ENCODE measurements around the gene CEP192. TPM values are rescaled to one million over a fixed set of nuclear protein-coding genes. Genes with fewer than 3 reads are reported as not detected.
"Not testable (repeated sequence)": the region's sequence is repeated elsewhere in the genome, so short reads cannot be mapped to it uniquely, and the experiment has no call there.

Gene CEP192
- polyA plus RNA-seq, 5 donors, result 37.3 to 56.3 (median 46.3) TPM

GRCh38 chr18:13098104-13098503 is 106.9 kb downstream of the CEP192 start:
- not testable (repeated sequence) for DNase-seq

DNA sequence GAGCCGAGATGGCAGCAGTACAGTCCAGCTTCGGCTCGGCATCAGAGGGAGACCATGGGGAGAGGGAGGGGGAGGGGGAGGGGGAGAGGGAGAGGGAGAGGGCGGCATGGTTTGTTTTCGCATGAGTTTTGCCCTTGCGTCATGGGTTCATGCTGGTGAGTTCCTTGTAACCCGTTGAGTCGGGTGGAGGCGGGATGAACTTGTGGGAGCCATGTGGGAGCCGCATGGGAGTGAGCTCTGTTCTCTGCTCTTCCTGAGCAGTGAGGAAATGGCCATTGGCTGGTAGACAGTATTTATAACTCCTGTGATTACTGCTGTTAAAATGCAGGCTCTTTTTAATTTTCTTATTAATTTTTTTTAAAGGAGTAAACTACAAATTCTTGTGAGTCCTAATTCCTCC is 108.0 kb downstream of the CEP192 start:
- no peak for DNase-seq

- no peak for DNase-seq
Observed at GRCh38 chr18:13100942-13101658, 109.9 kb downstream of the CEP192 start.

GRCh38 chr18:13101659-13102197 is 110.6 kb downstream of the CEP192 start:
- DNase-seq, result no peak

DNA sequence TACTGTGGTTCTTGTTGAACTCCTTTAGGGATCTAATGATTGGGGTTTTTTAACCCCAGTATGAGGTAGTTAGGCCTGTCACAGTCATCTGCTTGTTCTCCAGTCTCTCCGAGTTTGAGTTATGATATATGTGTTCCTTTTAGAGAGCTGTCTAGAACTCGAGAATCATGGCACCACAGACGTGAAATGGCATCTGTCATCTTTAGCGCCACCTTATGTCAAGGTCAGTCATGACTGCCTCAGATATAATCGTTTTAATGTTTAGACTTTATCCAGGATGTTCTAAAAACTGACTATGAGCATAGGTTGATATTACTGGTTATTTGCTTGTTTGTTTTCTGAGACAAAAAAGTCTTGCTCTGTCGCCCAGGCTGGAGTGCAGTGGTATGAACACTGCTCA is 112.2 kb downstream of the CEP192 start:
- DNase-seq, result no peak

DNA sequence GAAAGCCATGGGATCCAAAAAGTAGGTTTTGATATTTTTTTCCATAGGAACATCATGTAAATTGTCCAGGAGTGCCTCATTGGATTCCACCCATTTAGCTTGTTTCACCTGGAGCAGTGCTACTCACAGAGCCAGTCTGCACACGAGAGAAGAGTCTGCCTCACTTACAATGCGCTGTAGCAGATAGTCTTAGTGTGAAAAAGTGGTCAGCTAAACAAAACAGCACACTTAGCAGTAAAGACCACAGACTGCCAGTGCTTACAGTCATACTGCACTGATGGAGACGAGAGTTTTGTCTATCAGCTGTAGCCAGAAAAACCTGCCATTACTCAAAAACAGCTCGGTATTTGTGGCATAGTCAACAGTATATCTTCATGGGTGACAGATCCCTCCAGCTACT is 113.9 kb downstream of the CEP192 start:
- DNase-seq, result no peak

- DNase-seq, result no peak
Observed at GRCh38 chr18:13107074-13107473, 115.9 kb downstream of the CEP192 start.

DNA sequence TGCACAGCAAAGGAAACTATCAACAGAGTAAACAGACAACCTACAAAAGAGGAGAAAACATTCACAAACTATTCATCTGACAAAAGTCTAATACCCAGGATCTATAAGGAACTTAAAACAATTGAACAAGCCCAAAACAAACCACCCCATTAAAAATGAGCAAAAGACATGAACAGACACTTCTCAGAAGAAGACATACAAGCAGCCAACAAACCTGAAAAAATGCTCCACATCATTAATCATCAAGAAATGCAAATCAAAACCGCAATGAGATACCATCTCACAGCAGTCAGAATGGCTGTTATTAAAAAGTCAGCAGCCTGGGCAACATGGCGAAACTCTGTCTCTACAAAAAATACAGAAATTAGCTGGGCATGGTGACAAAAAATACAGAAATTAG is 117.2 kb downstream of the CEP192 start:
- DNase-seq, result no peak

- no peak for DNase-seq
Observed at GRCh38 chr18:13110559-13110958, 119.4 kb downstream of the CEP192 start.

- peak in 1 of 2 donors; percentile 15 for DNase-seq
Observed at GRCh38 chr18:13112982-13113381, 121.8 kb downstream of the CEP192 start.

GRCh38 chr18:13120255-13120654 is 129.1 kb downstream of the CEP192 start:
- no peak for DNase-seq

GRCh38 chr18:13120983-13121441 is 129.8 kb downstream of the CEP192 start:
- no peak for DNase-seq

DNA sequence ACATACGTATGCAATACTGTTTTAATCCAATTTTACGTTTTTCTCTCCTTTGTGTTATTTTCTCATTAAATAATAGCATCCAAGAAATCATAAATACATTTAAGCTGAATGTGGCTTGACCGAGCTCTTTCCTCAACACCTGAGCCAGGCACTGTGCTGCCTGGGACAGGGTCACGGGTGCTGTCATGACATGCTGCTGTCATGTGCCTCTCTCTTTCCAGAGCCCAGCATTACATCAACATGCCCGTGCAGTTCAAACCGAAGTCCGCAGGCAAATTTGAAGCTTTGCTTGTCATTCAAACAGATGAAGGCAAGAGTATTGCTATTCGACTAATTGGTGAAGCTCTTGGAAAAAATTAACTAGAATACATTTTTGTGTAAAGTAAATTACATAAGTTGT is 133.2 kb downstream of the CEP192 start:
- DNase-seq, result no peak

- no peak for DNase-seq
Observed at GRCh38 chr18:13125191-13125590, 134.0 kb downstream of the CEP192 start.

DNA sequence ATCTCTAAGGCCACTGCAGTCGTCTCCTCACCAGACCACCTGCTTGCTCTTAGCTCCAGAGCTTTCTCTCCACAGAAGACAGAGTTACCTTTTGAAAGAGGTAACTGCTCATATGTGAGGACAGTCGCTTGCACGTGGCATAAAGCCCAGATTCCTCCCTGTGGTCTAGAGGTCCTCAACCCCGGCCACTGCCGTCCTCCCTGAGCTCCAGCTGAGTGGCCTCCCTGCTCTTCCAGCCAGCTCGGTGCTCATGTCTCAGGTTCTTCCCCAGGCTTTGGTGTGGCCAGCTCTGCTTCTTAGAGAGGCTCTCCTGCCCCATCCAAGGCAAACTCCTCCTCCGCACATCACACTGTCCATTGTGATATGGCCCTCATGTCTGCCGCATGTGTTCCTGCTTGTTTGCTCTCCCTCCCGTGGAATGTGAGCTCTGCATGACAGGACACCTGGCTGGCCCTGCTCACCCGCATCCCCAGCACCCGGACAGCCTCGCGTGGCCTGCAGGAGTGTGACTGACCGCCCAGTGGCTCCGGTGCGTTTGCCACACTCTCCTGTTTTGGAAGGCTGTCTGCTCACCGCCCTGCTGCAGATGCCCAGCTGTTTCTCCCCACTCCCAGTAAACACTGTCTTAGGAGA is 135.9 kb downstream of the CEP192 start:
- no peak for DNase-seq

GRCh38 chr18:13131283-13131682 is 140.1 kb downstream of the CEP192 start:
- DNase-seq, result no peak

DNA sequence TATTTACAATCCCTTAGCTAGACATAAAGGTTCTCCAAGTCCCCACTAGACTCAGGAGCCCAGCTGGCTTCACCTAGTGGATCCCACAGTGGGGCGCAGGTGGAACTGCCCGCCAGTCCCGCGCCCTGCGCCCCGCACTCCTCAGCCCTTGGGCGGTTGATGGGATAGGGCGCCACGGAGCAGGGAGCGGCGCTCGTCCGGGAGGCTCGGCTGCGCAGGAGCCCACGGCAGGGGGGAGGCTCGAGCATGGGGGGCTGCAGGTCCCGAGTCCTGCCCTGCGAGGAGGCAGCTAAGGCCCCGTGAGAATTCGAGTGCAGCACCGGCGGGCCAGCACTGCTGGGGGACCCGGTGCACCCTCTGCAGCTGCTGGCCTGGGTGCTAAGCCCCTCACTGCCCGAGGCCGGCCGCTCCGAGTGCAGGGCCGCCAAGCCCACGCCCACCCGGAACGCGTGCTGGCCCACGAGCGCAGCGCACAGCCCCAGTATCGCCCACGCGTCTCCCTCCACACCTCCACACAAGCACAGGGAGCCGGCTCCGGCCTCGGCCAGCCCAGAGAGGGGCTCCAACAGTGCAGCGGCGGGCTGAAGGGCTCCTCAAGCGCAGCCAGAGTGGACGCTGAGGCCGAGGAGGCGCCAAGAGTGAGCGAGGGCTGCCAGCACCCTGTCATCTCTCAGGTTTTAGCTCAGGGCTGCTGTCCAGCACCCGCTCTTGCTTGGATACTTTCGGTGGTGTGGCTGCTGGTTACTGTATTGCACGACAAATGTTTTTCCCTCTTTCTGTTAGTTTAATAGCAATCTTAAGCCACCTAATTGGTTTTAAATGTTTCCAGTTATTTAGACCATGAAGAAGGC is 143.6 kb downstream of the CEP192 start:
- DNase-seq, result no peak

DNA sequence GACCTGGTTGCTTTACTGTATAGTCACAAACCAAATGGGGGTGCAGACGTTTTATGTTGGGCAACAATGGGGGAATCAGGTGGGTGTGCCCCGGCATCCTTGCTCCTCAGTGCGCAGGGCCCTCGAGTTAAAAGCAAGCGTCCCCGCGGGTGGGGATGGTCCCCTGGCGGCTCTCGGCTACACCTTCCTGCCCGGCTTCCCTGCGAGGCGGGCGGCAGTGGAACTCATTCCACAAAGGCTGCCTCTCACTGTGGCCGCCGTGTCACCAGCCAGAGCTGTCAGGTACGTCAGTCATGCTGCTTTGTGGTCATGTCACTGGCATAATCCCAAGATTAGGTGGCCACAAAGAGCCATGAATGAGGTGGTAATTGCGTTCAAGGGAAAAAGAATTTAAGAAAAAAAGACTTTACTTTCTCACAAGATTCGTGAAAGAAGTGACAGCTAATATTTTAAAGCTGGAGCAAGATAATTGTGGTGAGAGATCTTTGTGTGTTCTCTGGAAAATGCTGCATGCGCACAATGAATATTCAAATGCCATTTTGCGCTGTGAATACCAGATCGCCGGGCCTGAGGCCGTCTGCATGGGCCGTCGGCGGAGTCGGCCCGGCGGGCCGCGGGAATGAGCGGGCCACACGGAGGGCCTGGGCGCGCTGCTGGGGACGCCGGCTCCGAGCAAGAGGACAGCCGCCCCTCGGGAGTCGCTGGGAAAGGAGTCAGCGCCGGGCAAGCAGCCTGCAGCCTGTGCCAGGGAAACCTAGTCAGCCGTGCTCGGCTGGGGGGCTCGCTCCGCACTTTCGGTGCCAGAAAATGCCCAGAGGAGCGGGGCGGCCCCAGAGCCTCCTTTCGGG is 145.1 kb downstream of the CEP192 start:
- peak in 1 of 2 donors; percentile 10 for DNase-seq

GRCh38 chr18:13136904-13137669 is 145.9 kb downstream of the CEP192 start:
- peak in 1 of 2 donors; percentile 45 for DNase-seq

- DNase-seq, result peak in 1 of 2 donors; percentile 13
Observed at GRCh38 chr18:13137670-13138419, 146.7 kb downstream of the CEP192 start.
